Transverse colon (tissue), 4 donors: ENCODE measurements around the gene UGT2B7. TPM values are rescaled to one million over a fixed set of nuclear protein-coding genes. Genes with fewer than 3 reads are reported as not detected.

Experiments
- DNase-seq: peaks from one replicate; pipeline ENCODE4 v3.0.0-alpha.2; 2019
- H3K27ac ChIP-seq, 4 donors: fragments of 200-600 bp; sonication (generic); 2 replicates each; pipeline ENCODE4 v1.5.1; 2016 to 2018; ENCODE audit warnings: inconsistent platforms in 4 of 4
- H3K27me3 ChIP-seq: fragments of 200-600 bp; sonication (generic); 2 replicates; pipeline ENCODE4 v1.5.1; 2017; ENCODE audit warnings: inconsistent platforms
- H3K36me3 ChIP-seq, 4 donors: fragments of 200-600 bp; sonication (generic); 2 replicates each; pipeline ENCODE4 v1.5.1; 2017 to 2019; ENCODE audit warnings: inconsistent platforms in 4 of 4
- H3K4me1 ChIP-seq, 4 donors: fragments of 200-600 bp; sonication (generic); 2 replicates each; pipeline ENCODE4 v1.5.1; 2017 to 2020; ENCODE audit warnings: inconsistent platforms in 4 of 4
- H3K4me3 ChIP-seq, 4 donors: fragments of 200-600 bp; sonication (generic); 1 replicate in 1 of 4; 2 replicates in 3 of 4; pipeline versions ENCODE4 v1.5.1 to v1.6.1; 2017 to 2019; ENCODE audit warnings: inconsistent platforms in 4 of 4
- H3K9me3 ChIP-seq, 2 donors: fragments of 200-600 bp; sonication (generic); 2 replicates each; pipeline ENCODE4 v1.5.1; 2017 to 2019; ENCODE audit warnings: inconsistent platforms in 2 of 2
- CTCF ChIP-seq, 5 experiments: fragments of 200-600 bp in 3 of 5; fragments of 450-650 bp in 2 of 5; sonication (generic) in 3 of 5; IDR thresholded peaks; 1 replicate in 2 of 5; 2 replicates in 3 of 5; pipeline ENCODE4 v1.5.1; 2016 to 2017; ENCODE audit warnings: antibody characterized with exemption in 5 of 5, inconsistent platforms in 3 of 5, mild to moderate bottlenecking in 2 of 5, moderate library complexity in 1 of 5
- EP300 ChIP-seq: sonication (generic); formaldehyde crosslinking; IDR thresholded peaks from one replicate; pipeline ENCODE4 v1.6.1; 2017; ENCODE audit warnings: antibody characterized with exemption, low read depth
- POLR2A ChIP-seq: fragments of 450-650 bp; IDR thresholded peaks from one replicate; pipeline ENCODE4 v1.6.1; 2016; ENCODE audit warnings: antibody characterized with exemption, mild to moderate bottlenecking, moderate library complexity
- POLR2AphosphoS5 ChIP-seq, 3 donors: sonication (generic); formaldehyde crosslinking; IDR thresholded peaks; one replicate each; pipeline ENCODE4 v1.6.1; 2016; ENCODE audit warnings: antibody characterized with exemption in 3 of 3
- WGBS, 2 donors: methylation state at CpG; one replicate each; pipeline ENCODE4 v1.1.5; 2018; ENCODE audit warnings: low coverage in 1 of 2; 5-methylcytosine and 5-hydroxymethylcytosine counted together
- in situ Hi-C, 4 donors: fragments of 200-750 bp; cut with MboI; loops; one replicate each; pipeline versions ENCODE4 v1.15.0 to v1.15.1; 2017; ENCODE audit warnings: low sequenced_read_pairs in 3 of 4, low pct_ligation_motif_present in 1 of 4, low pct_unique_long_range_greater_than_20kb in 1 of 4
- intact Hi-C: fragments of 100-400 bp; cut with DNase I; formaldehyde crosslinking; loops from one replicate; pipeline ENCODE4 v1.15.1; 2023; ENCODE audit warnings: low total_unique reads
- total RNA-seq, 4 donors: library from RNA; depleted of rRNA; stranded (reverse); fragments of >200 nt; gene quantifications; one replicate each; pipeline ENCODE4 v1.1.0, GENCODE V29; 2016

UGT2B7 gene
- total RNA-seq, 4 donors from 2014 or later, result 2.4 to 8.7 (median 5.6) TPM; not detected in 1

GRCh38 chr4:69070590-69070989 lies 25.7 kb upstream of the UGT2B7 start:
- intact Hi-C loops (no loop called here), in situ Hi-C loops (no loop called here)
- Histone ChIP-seq H3K36me3 (no peaks in the 10 kb centered on the region), H3K9me3 (no peaks in the 10 kb centered on the region), H3K27ac (no peak overlapping the region), H3K4me1 (no peaks in the 10 kb centered on the region), H3K4me3 (no peak overlapping the region), H3K27me3 (no peaks in the 10 kb centered on the region)
- no peak for TF ChIP-seq CTCF (IDR thresholded peaks at IDR 0.05)
- TF ChIP-seq EP300, result no peak
- TF ChIP-seq POLR2AphosphoS5 (IDR thresholded peaks at IDR 0.05), result no peak
- TF ChIP-seq POLR2A, result no peak
- WGBS, 2 donors, result 64% methylated on average over 2 of the region's 2 CpGs; no CpG with 5 or more reads in 1 of the 2 donors
- no peak for DNase-seq

GRCh38 chr4:69071286-69071685 lies 25.0 kb upstream of the UGT2B7 start:
- H3K4me1 ChIP-seq, result no peaks in the 10 kb centered on the region
- intact Hi-C loops (no loop called here), in situ Hi-C loops (no loop called here)
- DNase-seq, result no peak
- H3K27me3 ChIP-seq, result no peaks in the 10 kb centered on the region
- TF ChIP-seq POLR2A, result no peak
- no peak overlapping the region for H3K4me3 ChIP-seq
- no peaks in the 10 kb centered on the region for H3K36me3 ChIP-seq
- WGBS, 2 donors, result 79 to 86% methylated on average over 1 of the region's 1 CpG
- H3K9me3 ChIP-seq, result no peaks in the 10 kb centered on the region
- H3K27ac ChIP-seq, result no peak overlapping the region

GRCh38 chr4:69073375-69073774 lies 22.9 kb upstream of the UGT2B7 start:
- WGBS, 2 donors, result 83 to 85% methylated on average over 1 of the region's 1 CpG
- Histone ChIP-seq H3K9me3 (no peaks in the 10 kb centered on the region), H3K27ac (no peak overlapping the region), H3K4me3 (no peak overlapping the region), H3K27me3 (no peaks in the 10 kb centered on the region), H3K4me1 (no peaks in the 10 kb centered on the region), H3K36me3 (no peaks in the 10 kb centered on the region)
- DNase-seq, result no peak
- no peak for TF ChIP-seq EP300
- TF ChIP-seq CTCF (IDR thresholded peaks at IDR 0.05), result no peak
- no peak for TF ChIP-seq POLR2A
- no peak for TF ChIP-seq POLR2AphosphoS5 (IDR thresholded peaks at IDR 0.05)
- intact Hi-C loops, result no loop called here
- in situ Hi-C loops, result no loop called here

- in situ Hi-C loops (no loop called here), intact Hi-C loops (no loop called here)
- Histone ChIP-seq H3K9me3 (no peaks in the 10 kb centered on the region), H3K4me3 (no peak overlapping the region), H3K27me3 (no peaks in the 10 kb centered on the region), H3K27ac (no peak overlapping the region), H3K36me3 (no peaks in the 10 kb centered on the region), H3K4me1 (no peaks in the 10 kb centered on the region)
- WGBS, 2 donors, result 63 to 74% methylated on average over 4 of the region's 4 CpGs
- DNase-seq, result no peak
- TF ChIP-seq POLR2A, result no peak
- TF ChIP-seq EP300, result no peak
- no peak for TF ChIP-seq POLR2AphosphoS5 (IDR thresholded peaks at IDR 0.05)
- no peak for TF ChIP-seq CTCF (IDR thresholded peaks at IDR 0.05)
Measured at GRCh38 chr4:69075061-69075792, 21.0 kb upstream of the UGT2B7 start.

- H3K36me3 ChIP-seq, result no peaks in the 10 kb centered on the region
- no peak overlapping the region for H3K27ac ChIP-seq
- intact Hi-C loops (no loop called here), in situ Hi-C loops (no loop called here)
- no peaks in the 10 kb centered on the region for H3K9me3 ChIP-seq
- H3K4me3 ChIP-seq, result no peak overlapping the region
- DNase-seq, result no peak
- TF ChIP-seq CTCF (IDR thresholded peaks at IDR 0.05), result no peak
- TF ChIP-seq EP300, result no peak
- TF ChIP-seq POLR2A, result no peak
- no peak for TF ChIP-seq POLR2AphosphoS5 (IDR thresholded peaks at IDR 0.05)
- H3K4me1 ChIP-seq, result no peaks in the 10 kb centered on the region
- WGBS, 2 donors, result 85% methylated on average over 2 of the region's 2 CpGs; no CpG with 5 or more reads in 1 of the 2 donors
- no peaks in the 10 kb centered on the region for H3K27me3 ChIP-seq
Measured at GRCh38 chr4:69078852-69079251, 17.4 kb upstream of the UGT2B7 start.
